ENCODE results near the gene MRPS5.

The MRPS5 gene

GRCh38 chr2:95059656-95060370 is 61.8 kb downstream of the MRPS5 start:
- no peak for DNase-seq

- DNase-seq, result no peak
These were observed 62.5 kb downstream of the MRPS5 start for GRCh38 chr2:95058989-95059641.

- no peak for DNase-seq
These were observed 63.1 kb downstream of the MRPS5 start for GRCh38 chr2:95058466-95058988.

- DNase-seq, result no peak
These were observed 63.9 kb downstream of the MRPS5 start for GRCh38 chr2:95057535-95058370.

- DNase-seq, result no peak
These were observed 64.8 kb downstream of the MRPS5 start for GRCh38 chr2:95056461-95057459.

GRCh38 chr2:95056044-95056443 is 65.6 kb downstream of the MRPS5 start:
- no peak for DNase-seq

- DNase-seq, result no peak
These were observed 66.3 kb downstream of the MRPS5 start for GRCh38 chr2:95055262-95055661.

- DNase-seq, result no peak
These were observed 67.6 kb downstream of the MRPS5 start for GRCh38 chr2:95054016-95054415.

GRCh38 chr2:95053543-95053942 is 68.1 kb downstream of the MRPS5 start:
- DNase-seq, result no peak

GRCh38 chr2:95052804-95053479 is 68.7 kb downstream of the MRPS5 start:
- DNase-seq, result no peak

- DNase-seq, result no peak
These were observed 69.3 kb downstream of the MRPS5 start for GRCh38 chr2:95052307-95052706.

GRCh38 chr2:95051626-95052025 is 70.0 kb downstream of the MRPS5 start:
- no peak for DNase-seq

GRCh38 chr2:95050385-95051300 is 71.0 kb downstream of the MRPS5 start:
- no peak for DNase-seq

- DNase-seq, result no peak
These were observed 71.6 kb downstream of the MRPS5 start for GRCh38 chr2:95049961-95050360.

GRCh38 chr2:95049683-95049955 is 72.0 kb downstream of the MRPS5 start:
- no peak for DNase-seq

GRCh38 chr2:95048825-95049682 is 72.6 kb downstream of the MRPS5 start:
- DNase-seq, result no peak

- no peak for DNase-seq
These were observed 73.7 kb downstream of the MRPS5 start for GRCh38 chr2:95047629-95048510.

- no peak for DNase-seq
These were observed 75.1 kb downstream of the MRPS5 start for GRCh38 chr2:95046371-95047112.

All from NCI-H2029 (cell line).